ENCODE data around the gene CLCNKA.

The CLCNKA gene

DNA sequence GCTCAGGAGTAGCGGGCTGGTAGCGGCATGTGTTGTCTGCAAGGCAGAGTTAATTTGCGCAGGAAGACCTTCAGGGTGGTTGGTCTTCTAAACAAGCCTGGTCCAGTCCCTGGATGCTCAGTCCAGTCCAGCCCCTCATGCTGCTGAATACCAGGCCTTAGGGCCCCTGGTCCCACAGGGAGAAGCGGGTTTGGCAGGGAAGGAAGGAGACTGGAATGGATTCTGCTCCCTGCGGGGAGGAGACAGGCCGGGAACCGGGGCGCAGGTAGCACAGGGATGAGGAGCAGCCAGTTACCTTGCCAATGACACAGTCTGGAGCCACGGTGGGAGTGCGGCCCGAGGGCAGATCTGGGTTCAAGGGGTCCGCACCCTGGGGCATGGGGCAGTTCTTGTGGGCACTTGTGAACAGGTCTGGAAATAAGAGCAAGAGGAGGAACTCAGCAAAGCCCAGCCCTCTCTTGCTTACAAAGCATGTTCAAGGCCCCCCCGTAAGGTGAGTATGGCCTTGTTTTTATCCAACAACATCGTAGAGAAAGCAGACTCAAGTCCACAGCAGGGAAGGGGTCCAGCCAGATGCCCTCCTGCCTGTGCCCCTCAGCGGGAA is 41.5 kb downstream of the CLCNKA start:
- no peak for DNase-seq (ENCODE audit: low read depth)

DNA sequence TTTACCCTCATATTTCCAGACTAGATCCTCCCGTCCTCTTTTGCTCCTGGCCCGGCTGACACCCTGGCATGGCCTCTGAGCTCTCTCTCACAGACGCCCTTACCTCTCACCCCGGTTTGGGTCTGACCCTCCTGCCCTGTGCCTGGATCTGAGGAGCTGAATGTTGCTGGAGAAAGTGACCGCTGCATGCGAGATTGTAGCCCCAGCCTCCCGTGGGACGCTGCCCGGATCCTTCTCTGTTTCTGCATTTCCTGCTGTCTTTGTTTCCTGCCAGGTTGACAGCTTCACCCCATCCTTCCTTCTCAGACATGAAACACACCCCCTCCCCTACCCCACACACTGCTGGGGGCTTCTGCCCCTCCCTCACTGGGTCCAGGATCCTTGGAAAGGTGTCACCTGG is 42.1 kb downstream of the CLCNKA start:
- DNase-seq (ENCODE audit: low read depth), result no peak

DNA sequence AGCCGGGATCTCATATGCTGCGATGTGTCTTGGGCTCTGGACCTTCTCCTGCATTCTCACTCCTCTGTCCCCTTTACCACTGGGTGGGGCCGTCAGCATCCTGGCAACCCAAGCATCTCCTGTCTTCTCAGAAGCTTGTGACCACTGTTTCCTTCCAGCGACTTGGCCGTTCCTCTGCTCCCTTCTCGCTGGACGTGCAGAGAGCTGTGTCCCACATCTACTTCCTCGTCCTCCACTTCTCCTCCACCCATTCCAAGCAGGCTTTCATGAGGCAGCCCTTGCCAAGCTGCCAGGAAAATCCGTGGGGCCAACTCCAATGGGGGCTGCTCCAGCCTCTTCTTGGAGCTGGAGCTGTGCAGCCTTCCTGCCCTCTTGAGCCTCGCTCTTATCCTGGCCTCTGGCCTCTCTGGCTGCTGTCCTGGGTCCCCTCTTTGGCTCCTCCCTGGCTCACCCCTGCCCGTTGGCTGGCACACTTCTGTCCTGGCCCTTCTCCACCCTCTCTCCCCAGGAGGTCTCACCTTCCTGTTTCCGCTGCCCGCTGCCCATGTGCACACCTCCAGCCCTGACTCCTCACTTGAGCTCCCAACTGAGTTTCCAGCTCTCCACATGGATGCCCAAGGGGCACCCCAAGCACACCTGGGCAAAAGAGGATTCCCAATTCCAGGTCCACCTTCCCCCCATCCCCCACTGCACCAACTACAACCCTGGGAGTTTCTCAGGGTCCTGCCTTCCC is 42.9 kb downstream of the CLCNKA start:
- no peak for DNase-seq (ENCODE audit: low read depth)

DNA sequence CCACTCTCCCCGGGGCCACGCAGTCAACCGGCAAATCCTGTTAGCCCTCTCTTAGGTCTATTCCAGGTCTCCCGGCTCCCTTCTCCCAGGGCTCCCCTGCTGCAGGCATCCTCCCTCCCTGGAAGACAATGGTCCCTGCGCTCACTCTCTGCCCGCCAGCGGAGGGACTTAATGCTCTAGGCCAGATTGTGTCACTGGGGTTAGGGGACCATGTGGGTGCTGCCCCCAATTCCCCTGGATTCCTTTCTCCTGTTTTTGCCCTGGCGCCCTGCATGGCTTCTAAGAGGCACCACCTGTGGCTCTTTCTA is 43.4 kb downstream of the CLCNKA start:
- DNase-seq (ENCODE audit: low read depth), result no peak

DNA sequence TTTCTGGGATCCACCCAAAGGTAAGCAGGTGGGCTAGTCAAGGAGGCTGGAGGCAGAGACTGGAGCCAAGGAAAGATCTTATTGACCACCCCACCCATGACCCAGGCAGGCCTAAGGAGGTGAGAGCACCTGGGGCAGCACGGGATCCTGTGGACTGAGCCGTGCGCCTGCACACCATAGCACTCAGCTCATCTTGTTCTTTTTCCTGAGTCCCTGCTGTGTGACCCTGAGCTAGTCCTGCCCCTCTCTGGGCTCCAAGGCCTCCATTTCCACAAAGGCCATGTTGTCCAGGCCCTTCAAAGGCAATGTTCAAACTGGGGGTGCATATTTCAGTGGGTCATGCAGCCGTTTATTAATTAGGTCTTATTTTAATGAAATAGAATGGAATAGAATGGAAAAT is 44.4 kb downstream of the CLCNKA start:
- DNase-seq (ENCODE audit: low read depth), result no peak

DNA sequence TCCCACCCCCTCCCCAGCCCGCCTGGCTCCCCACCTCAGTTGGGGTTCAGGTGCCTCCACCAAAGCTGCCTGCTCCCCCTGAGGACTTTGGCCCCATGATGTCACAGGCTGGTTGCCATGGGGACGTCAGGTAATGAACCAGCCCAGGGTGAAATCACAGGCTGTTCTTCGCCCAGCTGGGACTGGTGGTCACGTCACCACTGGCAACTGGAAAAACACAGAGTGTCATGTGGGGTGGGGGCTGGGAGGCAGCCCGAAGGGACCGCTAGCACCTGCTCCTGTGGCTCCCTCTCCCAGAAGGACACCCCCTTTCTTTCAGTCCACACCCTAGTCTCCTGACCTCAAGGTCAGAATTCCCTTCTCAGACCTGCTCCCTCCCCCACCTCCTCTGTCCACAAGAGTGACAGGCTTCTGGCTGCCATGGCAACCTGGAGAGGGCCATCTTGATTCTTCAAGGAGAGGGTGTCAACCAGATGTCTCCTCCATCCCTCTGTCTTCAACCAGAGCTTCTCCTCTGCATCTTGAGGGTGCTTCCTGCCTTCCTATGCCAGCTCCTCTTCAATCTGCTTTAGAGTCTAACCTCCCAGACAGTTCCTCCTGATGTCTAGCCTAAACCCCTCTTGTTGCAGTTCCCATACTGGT is 45.4 kb downstream of the CLCNKA start:
- no peak for DNase-seq (ENCODE audit: low read depth)

DNA sequence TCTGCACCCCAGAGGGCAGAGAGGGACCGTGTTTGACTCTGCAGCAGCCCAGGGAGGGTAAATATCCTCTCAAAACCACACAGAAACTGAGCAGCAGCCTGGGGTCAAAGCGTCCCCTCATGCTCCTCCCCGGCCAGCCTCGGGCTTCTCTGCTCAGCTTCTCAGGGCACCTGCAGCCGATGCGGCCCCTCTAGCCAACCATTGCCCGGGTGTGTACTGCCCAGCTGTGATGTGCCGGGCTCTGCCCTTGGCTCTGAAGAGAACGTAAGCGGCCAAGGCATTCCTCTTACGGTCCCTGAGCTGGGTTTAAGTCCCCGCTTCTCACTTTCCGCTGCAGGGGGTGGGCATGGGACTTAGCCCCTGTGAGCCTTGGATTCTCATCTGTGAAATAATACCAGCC is 46.1 kb downstream of the CLCNKA start:
- no peak for DNase-seq (ENCODE audit: low read depth)

DNA sequence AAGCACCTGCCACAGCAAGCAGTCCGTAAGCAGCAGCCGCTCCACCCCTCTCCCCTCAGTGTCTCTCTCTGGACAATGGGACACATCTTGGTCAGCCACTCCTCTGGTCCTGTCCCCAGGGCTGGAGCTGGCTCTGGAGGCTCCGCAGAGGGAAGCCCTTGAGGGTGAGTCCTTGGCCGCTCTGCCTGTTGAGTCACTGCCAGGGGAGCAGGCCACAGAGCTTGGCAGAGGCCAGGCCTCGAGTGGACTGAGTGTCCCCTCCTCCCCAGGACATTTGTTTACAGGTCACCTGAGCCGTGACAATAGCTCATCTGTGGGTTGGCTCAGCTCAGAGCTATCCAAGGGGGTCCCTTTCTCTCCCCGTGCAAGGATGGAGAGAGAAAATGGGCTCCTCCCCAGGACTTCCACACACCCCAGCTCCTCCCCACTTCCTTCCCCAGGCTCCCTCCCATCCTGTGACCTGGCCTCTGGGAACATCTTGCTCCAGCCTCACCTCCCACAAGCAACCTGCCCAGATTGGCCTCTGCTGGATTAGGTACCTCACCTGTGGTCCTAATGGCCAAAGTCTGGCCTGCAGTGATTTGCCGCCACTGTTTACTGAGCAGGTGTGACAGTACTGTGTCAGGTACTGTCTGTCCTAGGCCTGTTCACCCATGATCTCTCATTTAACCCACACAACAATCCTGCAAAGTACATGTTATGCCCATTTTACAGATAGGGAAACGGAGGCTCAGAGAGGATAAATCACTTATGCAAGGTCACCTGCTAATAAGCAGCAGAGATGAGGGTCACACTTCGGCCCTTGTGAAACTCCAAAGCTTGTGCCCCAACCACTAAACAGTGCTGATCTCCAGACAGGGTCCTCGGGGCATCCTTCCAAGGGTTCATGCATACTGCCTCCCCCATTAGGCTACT is 46.8 kb downstream of the CLCNKA start:
- no peak for DNase-seq (ENCODE audit: low read depth)

DNA sequence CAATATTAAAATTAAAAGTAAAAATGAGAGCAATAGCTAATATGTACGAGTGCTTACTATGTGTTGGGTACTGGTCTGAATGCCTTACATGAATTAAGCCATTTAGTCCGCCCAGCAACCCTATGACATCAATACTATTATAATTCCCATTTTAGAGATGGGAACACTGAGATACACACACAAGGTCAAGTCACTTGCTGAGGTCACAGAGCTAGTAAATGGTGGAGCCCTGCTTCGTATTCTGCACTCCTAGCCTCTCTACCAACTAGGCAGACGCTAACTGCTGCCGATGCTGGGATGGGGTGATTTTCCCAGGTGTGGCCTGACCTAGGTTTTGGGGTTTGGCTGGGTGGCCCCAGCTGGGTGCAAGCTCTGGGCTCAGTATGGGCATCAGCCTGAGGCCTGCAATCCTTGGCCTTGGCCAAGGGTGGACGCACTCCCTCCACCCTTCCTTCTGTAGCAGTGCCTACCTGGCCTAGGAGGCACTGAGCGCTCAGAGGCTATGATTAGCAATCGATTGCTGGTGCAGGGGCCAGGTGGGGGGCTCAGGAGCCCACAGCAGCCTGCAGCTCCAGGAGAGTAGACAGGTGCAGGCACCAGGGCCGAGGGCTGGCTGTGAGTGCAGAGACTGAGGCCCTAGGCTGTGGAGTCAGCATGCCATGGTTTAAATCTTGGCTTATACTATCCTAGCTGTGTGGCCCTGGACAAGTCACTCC is 49.0 kb downstream of the CLCNKA start:
- DNase-seq (ENCODE audit: low read depth), result no peak

DNA sequence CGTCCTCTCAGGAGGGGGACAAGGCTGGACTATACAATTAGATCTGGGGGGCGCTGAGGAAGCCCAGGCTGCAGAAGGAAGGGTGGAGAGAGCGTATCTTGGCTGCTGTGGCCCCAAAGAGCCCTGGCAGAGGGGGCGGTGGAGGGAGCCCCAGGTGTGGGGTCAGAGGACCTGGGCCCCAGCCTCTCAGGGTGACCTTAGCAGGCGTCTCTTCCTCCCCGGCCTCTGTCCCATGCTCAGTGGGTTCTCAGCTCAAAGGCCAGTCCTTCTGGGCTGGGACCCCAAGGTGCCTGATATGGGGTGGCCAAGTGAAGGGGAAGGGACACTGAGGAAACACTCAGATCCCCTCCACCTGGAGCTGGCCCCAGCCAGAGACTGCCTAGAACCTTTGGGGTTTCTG is 49.8 kb downstream of the CLCNKA start:
- DNase-seq (ENCODE audit: low read depth), result no peak

DNA sequence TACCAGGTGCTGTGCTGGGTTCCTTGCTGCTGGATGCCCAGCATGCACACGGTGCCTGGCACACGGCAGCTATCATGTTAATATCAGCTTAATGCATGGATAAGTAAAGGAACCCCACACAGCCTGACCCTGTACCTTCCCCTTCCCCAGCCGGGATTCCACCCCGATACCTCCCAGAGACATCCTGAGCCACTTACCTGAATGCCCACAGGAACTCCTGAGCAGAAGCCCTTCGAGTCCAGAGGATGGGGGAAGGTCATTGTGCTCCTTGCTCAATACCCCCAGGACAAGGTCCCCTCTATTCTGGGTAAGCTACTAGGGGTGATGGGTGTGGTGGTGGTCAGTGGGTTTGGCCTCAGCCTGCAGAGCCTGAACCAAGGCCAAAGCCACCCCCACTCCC is 50.3 kb downstream of the CLCNKA start:
- DNase-seq (ENCODE audit: low read depth), result no peak

DNA sequence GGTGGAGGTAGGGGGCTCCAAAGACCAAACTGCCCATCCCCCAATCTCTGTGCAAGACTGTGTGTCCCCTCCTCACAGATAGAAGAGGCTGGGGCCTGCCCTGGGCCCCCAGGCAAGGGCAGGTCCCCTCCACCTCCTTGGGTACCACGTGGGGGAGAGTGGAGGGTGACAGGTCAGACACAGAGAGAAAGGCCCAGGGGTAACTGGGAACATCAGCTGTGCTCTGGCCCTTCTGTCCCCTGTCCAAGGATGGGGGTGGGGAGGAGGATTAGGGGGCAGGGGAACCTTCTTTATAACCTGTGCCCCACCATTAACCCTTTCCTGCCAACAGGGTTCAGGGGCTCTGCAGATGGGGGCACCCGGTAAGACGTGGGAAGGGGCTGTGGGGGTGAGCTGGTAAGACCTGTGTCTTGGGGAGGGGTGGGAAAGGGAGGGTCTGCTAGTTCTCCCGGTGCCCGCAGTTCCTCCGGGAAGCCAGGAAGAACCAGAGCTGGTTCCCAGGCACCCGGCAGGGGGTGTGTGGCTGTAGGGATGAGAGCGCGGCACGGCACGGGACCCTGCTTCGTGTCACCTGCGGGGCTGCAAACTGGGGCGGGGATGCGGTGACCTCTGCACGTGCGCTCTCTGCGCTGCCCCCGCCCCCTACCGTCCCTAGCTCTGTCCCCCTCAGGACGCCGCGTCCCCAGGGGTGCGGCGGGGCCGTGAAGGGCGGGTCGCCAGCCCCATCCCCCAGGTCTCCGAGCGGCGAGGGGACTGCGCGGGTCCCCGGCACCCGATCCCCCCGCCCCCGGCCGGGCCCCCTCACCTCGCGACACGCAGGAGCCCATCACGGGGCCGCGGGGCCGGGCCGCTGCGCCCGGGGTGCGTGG is 51.0 kb downstream of the CLCNKA start:
- no peak for DNase-seq (ENCODE audit: low read depth)

DNA sequence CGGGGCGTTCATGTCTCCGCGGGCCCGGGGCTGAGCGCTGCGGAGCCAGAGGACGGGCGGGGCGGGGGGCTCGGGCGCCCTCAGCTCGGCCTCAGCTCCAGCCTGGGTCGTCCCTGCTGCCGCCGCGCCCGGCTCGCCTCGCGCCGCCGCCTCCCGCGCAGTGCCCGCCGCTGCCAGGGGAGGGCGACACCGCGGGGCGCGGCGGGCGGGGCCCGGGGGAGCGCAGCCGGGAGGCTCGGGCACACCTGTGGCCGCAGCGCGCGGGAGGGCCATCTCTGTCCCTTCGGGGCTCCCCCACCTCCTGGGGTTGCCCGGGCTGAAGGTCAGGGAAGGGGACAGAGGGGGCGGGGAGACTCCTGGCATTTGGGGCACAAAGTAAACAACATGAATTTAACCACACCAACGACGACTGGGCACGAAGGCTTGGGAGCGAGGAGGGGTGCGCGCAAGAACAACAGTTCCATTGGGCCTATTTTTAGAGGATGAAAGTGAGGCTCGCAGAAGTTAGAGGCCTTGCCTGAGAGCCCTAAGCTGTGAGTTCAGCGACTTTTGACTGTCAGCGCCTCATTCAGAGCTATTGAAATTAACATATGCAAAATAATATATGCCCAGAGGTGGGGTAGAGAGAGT is 51.8 kb downstream of the CLCNKA start, which contains the start of gene FAM131C:
FAM131C (minus strand) TSS at position 162 of the 630 bp plus-strand sequence. CDS start 209 bp downstream, outside the sequence.
- no peak for DNase-seq (ENCODE audit: low read depth)

DNA sequence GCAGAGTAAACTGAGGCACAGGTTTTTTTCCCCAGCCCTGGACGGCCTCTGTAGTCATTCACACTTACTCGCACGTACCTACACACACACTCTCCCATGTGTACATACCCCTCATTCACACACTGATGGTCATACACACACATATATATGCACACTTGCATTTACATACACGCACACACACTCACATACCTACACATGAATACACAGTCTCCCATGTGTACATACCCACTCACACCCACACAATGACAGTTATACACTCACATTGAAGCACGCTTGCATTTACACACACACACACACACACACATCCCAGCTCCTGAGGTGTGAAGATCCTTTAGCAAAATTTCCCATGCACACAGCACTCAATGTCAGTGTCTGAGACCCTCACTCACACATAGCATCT is 52.4 kb downstream of the CLCNKA start:
- DNase-seq (ENCODE audit: low read depth), result no peak

DNA sequence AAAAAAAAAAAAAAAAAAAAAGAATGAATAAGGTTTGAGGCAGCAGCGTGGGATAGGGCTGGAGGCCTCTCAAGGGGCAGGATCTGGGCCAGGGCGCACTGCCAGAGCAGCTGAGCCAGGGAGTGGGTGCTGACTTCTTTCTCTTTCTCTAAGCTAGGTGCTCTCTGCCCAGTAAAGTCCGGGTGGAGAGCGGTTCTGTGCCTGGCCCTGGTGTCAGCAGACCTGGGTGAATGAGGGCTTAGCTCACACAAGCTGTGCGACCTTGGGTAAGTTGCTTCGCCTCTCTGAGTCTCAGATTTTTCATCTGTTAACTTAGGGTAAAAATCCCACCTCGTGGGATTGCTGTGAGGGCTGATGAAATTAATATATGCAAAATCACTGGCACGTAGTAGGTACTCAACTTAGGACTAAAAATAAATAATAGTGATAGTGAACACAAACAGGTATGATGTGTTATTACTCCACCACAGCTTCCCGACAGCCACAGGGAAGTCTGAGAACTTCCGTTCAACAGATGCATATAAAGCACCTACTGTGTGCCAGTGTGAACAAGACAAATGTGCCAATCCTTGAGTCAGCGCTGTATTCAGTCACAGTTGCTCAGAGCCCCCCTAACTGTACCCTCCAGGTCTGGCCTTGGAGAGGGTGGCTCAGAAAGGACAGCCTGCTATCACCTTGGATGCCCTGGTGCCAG is 53.6 kb downstream of the CLCNKA start:
- DNase-seq (ENCODE audit: low read depth), result peak; percentile 22

DNA sequence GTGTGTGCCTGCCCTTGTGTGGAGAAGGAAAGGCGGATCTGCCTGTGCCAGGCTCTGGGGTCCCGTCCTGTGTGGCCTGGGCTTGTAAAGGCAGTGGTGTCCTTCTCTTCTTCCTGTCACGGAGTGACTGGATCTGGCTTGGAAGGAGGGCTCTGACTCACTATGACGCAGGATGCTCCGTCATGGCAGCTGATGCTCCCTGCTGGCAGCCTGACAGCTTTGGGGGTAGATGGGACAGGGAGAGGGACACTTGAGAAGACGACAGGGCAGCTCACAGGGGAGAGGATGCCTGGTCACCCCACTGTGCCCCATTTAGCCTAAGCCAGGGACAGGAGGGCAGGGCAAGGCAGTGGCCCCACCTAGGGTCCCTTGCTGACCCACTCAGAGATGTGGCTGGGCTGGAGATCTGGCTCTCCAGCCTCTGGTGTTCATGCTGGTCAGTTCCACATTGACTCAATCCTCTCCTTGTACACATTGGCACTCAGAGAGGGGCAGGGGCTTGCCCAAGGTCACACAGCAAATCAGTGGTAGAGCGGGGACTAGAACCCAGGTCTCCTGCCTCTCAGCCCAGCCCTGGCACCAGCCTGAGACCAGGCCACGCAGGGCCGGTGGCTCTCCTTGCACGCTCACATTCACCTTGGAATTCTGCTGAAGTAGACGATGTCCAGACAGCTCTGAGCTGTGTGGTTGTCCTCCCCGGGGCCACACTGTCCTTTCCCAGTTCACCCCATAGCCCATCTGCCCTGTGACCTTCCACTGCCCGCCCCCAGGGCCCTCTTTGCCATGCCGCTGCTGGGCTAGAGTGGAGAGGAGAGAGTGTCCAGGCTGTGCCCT is 54.4 kb downstream of the CLCNKA start:
- peak; percentile 61 for DNase-seq (ENCODE audit: low read depth)

DNA sequence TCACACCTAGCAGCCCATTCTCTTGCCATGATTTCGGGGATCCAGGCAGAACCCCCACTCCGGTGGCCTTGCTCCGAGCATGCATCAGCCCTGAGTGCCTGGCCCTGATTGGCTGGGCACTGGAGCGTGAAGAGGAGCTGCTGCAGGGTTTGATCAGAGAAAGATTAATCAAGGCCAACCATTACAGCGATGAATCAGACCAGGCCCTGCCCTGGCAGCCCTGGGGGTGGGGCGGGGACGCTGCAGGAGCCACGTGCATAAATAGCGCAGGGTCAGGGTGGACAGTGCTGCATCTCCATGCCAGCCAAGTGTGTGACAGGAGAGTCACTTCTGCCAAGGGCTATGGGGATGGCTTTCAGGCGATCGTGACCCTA is 55.0 kb downstream of the CLCNKA start:
- DNase-seq (ENCODE audit: low read depth), result no peak

DNA sequence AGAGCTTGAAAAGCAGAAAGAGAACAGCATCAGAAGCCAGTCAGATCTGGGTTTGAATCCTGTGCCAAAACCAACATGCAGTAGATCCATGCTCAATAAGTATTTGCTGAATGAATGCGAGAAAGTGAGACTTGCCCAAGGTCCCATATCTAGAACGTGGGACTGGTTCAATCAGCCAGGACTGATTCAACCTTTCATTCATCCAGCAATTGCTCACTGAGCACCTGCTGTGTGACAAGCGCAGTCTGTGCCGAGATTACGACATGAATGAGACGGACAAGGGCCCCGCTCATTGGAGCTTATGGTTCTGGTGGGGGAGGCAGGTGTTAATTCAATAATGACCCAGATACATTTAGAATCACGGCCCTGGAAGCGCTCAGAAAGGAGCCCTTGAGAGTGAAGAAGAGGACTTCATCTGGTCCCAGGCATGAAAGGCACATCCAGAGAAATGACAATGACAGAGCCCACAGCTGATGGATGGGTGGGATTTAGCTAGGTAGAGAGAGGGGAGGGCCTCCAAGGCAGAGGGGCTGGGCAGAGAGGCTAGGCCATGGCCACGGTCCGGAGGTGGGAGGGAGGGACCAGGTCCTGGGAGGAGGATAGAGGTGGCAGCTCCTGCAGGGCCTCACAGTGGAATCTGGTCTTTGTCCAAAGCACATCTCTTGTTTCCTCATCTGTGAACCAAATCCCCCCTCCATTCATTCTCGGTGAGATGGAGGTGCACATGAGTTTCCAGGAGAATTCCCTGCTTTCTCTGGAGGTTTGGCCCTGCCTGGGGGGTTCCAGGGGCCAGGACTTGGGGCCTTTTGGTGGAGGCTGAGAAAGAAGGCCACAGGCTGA is 55.8 kb downstream of the CLCNKA start:
- no peak for DNase-seq (ENCODE audit: low read depth)

Measured in GM04503 (cell line).